Epithelial cell of prostate (primary cell): ENCODE data around the gene PRDM10.

Experiments
- DNase-seq: peaks from one replicate; pipeline ENCODE4 v3.0.0-alpha.2; 2011; ENCODE audit warnings: low read depth, low spot score
- H3K27ac ChIP-seq: fragments of 450-650 bp; 2 replicates; pipeline ENCODE4 v1.5.1; 2017; ENCODE audit warnings: mild to moderate bottlenecking

Gene PRDM10, protein sequence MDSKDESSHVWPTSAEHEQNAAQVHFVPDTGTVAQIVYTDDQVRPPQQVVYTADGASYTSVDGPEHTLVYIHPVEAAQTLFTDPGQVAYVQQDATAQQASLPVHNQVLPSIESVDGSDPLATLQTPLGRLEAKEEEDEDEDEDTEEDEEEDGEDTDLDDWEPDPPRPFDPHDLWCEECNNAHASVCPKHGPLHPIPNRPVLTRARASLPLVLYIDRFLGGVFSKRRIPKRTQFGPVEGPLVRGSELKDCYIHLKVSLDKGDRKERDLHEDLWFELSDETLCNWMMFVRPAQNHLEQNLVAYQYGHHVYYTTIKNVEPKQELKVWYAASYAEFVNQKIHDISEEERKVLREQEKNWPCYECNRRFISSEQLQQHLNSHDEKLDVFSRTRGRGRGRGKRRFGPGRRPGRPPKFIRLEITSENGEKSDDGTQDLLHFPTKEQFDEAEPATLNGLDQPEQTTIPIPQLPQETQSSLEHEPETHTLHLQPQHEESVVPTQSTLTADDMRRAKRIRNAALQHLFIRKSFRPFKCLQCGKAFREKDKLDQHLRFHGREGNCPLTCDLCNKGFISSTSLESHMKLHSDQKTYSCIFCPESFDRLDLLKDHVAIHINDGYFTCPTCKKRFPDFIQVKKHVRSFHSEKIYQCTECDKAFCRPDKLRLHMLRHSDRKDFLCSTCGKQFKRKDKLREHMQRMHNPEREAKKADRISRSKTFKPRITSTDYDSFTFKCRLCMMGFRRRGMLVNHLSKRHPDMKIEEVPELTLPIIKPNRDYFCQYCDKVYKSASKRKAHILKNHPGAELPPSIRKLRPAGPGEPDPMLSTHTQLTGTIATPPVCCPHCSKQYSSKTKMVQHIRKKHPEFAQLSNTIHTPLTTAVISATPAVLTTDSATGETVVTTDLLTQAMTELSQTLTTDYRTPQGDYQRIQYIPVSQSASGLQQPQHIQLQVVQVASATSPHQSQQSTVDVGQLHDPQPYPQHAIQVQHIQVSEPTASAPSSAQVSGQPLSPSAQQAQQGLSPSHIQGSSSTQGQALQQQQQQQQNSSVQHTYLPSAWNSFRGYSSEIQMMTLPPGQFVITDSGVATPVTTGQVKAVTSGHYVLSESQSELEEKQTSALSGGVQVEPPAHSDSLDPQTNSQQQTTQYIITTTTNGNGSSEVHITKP

DNA sequence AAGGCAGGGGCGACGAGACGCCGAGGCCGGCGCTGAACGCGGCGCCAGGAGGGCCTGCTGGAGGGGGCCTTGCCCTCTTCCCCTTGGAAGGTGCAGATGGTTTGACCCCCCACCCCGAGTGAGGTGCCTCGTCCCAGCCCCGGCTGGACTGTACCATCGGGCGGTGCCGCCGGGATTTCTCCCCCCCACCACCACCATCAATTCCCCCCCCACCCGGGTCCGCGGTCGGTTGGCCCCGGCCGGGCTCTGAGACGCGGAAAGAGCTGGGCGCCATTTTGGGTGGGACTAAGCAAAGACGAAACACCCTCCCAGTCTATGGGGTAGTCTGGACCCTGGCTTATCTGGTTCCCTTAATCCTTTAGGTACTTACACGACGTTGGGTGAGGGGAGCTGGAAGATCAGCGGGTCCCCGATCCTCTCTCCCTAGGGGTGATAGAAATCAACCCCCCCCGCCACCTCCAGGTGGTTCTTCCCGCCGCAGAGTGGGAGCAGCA, at the start of gene PRDM10:
PRDM10 (minus strand) TSS at position 484 of the 494 bp plus-strand sequence. CDS start 41,871 bp downstream, outside the sequence.
- H3K27ac ChIP-seq, result peak within 1 kb of the TSS; percentile 100
- DNase-seq, result peak; percentile 24

DNA sequence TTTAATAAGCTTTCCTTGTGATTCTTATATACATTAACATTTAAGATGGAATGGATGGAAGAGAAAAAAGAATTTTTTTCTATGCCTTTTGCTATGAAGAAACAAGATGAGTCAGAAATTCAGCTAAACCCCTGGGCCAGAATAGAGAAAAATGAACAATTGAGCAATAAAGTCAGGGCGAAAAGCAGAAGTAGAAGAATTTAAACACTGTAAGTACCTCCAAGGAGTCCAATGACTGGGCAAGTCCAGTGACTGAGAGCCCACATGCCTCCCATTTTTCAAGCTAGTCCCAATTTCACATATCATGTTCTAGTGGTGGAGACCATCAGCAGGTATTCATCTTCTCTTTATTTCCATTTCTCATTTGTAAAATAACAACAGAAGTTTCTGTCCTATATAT, 48.4 kb upstream of the PRDM10 start:
- no peak for DNase-seq
- H3K27ac ChIP-seq, result no peak overlapping the region

GRCh38 chr11:130050257-130050656, 47.6 kb upstream of the PRDM10 start:
- DNase-seq, result no peak
- no peak overlapping the region for H3K27ac ChIP-seq

GRCh38 chr11:130049328-130049771, 46.7 kb upstream of the PRDM10 start:
- no peak for DNase-seq
- no peak overlapping the region for H3K27ac ChIP-seq

GRCh38 chr11:130047141-130047540, 44.5 kb upstream of the PRDM10 start:
- no peak overlapping the region for H3K27ac ChIP-seq
- DNase-seq, result no peak

- no peak for DNase-seq
- no peak overlapping the region for H3K27ac ChIP-seq
These were observed 40.9 kb upstream of the PRDM10 start for GRCh38 chr11:130043575-130043974.

GRCh38 chr11:130042093-130042591, 39.5 kb upstream of the PRDM10 start:
- H3K27ac ChIP-seq, result peak overlapping the region; percentile 74
- peak; percentile 94 for DNase-seq

DNA sequence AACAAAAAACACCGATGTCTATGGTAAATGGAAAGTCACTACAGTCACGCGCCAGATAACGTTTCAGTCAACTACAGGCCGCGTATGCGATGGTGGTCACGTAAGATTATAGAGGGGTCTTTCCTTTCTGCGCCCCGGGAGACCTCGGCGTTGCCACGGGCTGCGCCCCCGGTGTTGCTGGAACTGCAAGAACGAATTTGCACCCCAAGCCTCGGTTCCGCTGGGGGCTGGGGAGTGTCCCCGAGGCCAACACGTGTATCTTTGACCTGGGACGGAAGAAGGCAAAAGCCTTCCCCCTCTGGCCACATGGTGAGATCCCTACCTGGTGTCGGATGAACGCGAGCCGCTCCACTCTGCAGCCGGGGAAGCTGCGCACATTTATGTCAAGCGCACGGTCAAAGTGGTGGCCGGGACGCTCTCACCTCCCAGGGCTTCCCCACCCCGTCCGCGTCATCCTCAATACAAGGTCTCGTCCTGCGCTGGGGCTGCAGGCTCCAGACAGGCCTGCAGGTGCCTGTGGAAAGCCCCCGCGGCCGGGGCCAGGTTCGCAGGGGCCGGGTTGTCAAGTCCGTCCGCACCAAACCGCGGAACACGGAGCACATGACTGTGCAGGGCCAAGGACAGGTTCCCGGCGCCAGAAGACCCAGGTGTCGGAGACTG, 37.8 kb upstream of the PRDM10 start:
- no peak for DNase-seq
- H3K27ac ChIP-seq, result no peak overlapping the region

DNA sequence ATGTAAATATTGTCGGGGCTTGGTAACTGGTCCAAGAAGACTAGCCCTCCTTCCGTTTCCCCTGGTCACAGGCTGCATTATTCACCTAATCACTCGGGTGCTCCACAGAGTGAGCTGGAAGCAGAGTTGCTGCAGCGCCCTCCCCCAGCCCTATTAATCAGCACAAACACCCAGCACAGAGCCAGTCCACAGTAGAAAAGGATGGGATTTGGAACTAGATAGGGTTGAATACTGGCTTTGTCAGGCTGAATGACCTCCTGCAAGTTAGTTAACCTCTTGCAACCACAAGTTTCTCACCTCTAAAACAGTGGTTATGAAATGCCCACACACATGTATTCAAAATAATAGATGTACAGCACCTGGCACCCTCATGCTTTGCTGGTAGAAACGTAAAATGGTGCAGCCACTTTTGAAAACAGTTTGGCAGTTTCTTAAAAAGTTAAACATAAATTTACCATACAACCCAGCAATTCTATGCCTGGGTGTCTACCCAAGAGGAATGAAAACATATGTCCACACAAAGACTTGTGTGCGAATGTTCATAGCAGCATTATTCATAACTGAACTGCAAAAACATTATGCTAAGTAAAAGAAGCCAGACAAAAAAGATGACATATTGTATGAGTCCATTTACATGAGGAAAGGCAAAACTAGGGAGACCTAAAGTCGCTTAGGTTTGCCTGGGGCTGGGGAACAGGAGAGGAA, 35.4 kb upstream of the PRDM10 start:
- DNase-seq, result no peak
- peak overlapping the region; percentile 93 for H3K27ac ChIP-seq

DNA sequence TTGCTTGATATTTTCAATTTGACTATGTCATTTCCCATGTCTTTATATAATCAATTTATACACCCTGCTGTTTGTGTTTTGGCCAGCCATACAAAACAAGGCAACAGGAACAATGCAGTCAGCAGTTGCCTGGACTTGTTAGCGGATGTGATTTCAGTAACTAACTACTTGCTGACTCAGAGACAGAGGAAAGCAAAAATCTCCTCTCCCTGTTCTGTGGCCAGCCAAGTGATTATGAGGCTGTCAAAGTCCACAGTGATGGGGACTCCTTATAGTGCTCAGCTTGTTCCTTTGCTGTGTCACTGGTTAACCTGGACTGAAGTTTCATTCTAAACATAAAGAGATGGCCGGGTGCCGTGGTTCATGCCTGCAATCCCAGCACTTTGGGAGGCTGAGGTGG, 34.4 kb upstream of the PRDM10 start:
- H3K27ac ChIP-seq, result peak overlapping the region; percentile 93
- DNase-seq, result peak; percentile 95

GRCh38 chr11:130034236-130034635, 31.6 kb upstream of the PRDM10 start:
- DNase-seq, result no peak
- H3K27ac ChIP-seq, result no peak overlapping the region

GRCh38 chr11:130032931-130033330, 30.3 kb upstream of the PRDM10 start:
- DNase-seq, result no peak
- H3K27ac ChIP-seq, result no peak overlapping the region

- DNase-seq, result no peak
- peak overlapping the region; percentile 66 for H3K27ac ChIP-seq
These were observed 29.3 kb upstream of the PRDM10 start for GRCh38 chr11:130031945-130032344.

DNA sequence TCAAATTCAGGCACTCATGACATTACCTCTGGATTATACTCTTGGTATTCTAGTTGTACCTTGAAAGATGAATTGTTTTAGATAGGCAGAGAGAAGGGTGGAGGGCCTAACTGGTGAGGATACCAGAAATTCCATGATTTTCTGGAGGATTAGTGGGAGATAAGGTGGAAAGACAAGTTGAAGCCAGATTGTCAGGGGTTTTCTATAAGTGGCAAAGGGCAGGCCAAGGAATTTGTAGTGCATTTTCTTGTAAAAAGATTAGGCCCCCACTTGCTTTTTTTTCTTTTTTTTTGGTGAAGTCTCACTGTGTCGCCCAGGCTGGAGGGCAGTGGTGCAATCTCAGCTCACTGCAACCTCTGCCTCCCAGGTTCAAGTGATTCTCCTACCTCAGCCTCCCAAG, 28.4 kb upstream of the PRDM10 start:
- no peak for DNase-seq
- H3K27ac ChIP-seq, result peak overlapping the region; percentile 66

- no peak for DNase-seq
- H3K27ac ChIP-seq, result peak overlapping the region; percentile 26
These were observed 26.5 kb upstream of the PRDM10 start for GRCh38 chr11:130029137-130029536.

GRCh38 chr11:130025371-130025770, 22.7 kb upstream of the PRDM10 start:
- no peak for DNase-seq

DNA sequence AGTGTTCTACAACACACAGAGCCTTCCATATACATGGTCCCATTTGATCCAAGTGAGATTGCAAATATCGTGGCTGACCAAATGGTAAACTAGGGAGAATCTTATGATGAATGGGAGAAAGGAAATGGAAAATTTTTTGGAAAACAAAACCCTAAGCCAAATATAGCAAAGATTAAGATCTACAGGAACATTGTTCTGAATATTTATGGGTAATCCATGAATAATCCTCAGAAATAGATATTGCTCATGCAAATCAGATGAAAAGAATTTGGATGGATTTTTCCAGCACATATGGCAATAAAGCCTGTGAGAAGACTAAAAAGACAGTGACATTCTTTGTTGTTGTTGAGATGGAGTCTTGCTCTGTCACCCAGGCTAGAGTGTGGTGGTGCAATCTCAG, 21.7 kb upstream of the PRDM10 start:
- DNase-seq, result no peak
- H3K27ac ChIP-seq, result no peak overlapping the region

More at GRCh38 chr11:130025371-130025770, 22.7 kb upstream of the PRDM10 start:
- H3K27ac ChIP-seq, result no peak overlapping the region

DNA sequence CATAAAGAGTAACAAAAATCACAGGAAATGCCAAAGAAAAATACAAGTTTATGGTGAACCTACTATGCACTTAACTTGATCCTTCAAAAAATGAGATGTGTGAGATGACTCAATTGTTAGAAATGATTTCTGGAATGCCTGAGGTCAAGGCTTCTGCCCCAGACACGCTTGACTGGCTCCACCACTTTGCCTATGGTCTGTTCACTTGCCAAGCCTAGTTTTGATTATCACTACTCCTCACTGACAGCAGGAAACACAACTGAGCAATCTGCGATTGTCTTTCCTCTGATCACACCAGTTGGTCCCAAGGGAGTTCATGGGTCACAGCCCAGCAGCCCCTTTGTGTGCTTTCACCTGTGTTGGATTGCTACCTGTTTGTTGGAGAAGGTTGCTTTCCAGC, 20.6 kb upstream of the PRDM10 start:
- no peak for DNase-seq

GRCh38 chr11:130022799-130023198, 20.2 kb upstream of the PRDM10 start:
- peak overlapping the region; percentile 61 for H3K27ac ChIP-seq

More for the DNA sequence above, 20.6 kb upstream of the PRDM10 start:
- H3K27ac ChIP-seq, result peak overlapping the region; percentile 61

More at GRCh38 chr11:130022799-130023198, 20.2 kb upstream of the PRDM10 start:
- DNase-seq, result no peak
